Smooth muscle cell (in vitro differentiated cells): ENCODE data around the gene USF2. TPM values are rescaled to one million over a fixed set of nuclear protein-coding genes. Genes with fewer than 3 reads are reported as not detected.

Experiments used
- DNase-seq: peaks from one replicate; lab custom pipeline; 2025; ENCODE audit not compliant: unreplicated experiment; lab: John Stamatoyannopoulos, UW
- H2AFZ ChIP-seq: fragments of 200-600 bp; sonication (generic); 2 replicates; pipeline ENCODE4 v1.6.0; 2016; ENCODE audit warnings: antibody characterized with exemption, low read depth, mild to moderate bottlenecking
- H3F3A ChIP-seq: fragments of 200-600 bp; sonication (generic); 2 replicates; pipeline ENCODE4 v1.6.0; 2017; ENCODE audit warnings: antibody characterized with exemption, low read depth
- H3K27ac ChIP-seq: fragments of 200-600 bp; sonication (generic); 2 replicates; pipeline ENCODE4 v1.5.1; 2016; ENCODE audit warnings: low read depth, mild to moderate bottlenecking
- H3K27me3 ChIP-seq: fragments of 200-600 bp; sonication (generic); 2 replicates; pipeline ENCODE4 v1.6.1; 2016; ENCODE audit warnings: low read depth, mild to moderate bottlenecking
- H3K36me3 ChIP-seq: fragments of 200-600 bp; sonication (generic); 2 replicates; pipeline ENCODE4 v1.5.1; 2016; ENCODE audit warnings: low read depth
- H3K4me1 ChIP-seq: fragments of 200-600 bp; sonication (generic); 2 replicates; pipeline ENCODE4 v1.5.1; 2016; ENCODE audit warnings: low read depth
- H3K4me2 ChIP-seq: fragments of 200-600 bp; sonication (generic); 2 replicates; pipeline ENCODE4 v1.6.0; 2016; ENCODE audit warnings: mild to moderate bottlenecking
- H3K4me3 ChIP-seq: fragments of 200-600 bp; sonication (generic); 2 replicates; pipeline ENCODE4 v1.5.1; 2016; ENCODE audit warnings: mild to moderate bottlenecking
- H3K79me2 ChIP-seq: fragments of 200-600 bp; sonication (generic); 2 replicates; pipeline ENCODE4 v1.6.0; 2016; ENCODE audit warnings: low read depth, mild to moderate bottlenecking
- H3K9ac ChIP-seq: fragments of 200-600 bp; sonication (generic); 2 replicates; pipeline ENCODE4 v1.6.0; 2016; ENCODE audit warnings: low read depth
- H3K9me3 ChIP-seq: fragments of 200-600 bp; sonication (generic); replicated peaks from 2 replicates; pipeline ENCODE4 v1.5.1; 2016; ENCODE audit warnings: low read depth
- H4K20me1 ChIP-seq: fragments of 200-600 bp; sonication (generic); 2 replicates; pipeline ENCODE4 v1.6.0; 2016; ENCODE audit warnings: low read depth
- WGBS: methylation state at CpG from one replicate; pipeline ENCODE4 v1.1.7; 2016; ENCODE audit warnings: low lambda C conversion rate; 5-methylcytosine and 5-hydroxymethylcytosine counted together
- polyA plus RNA-seq: library from polyadenylated mRNA; unstranded; fragments of >200 nt; fragmentation: Nextera tagmentation; extraction: Ambion mirVana; gene quantifications from 2 replicates; pipeline ENCODE4 v1.2.1, GENCODE V29; 2016
- total RNA-seq: library from RNA; depleted of rRNA; stranded (reverse); fragments of >200 nt; gene quantifications from 2 replicates; pipeline ENCODE4 v1.2.3, GENCODE V29; 2014
- TF ChIP-seq, protein P1 (sequence below): fragments of 200-600 bp; sonication (generic); IDR thresholded peaks from 2 replicates; pipeline ENCODE4 v1.5.1; 2017; ENCODE audit warnings: borderline replicate concordance, mild to moderate bottlenecking, antibody characterized with exemption; ENCODE audit not compliant: insufficient read depth, poor library complexity, severe bottlenecking

USF2 gene
- total and polyA plus RNA-seq, 2 experiments from 2014 or later = 20.0 to 34.4 TPM

DNA sequence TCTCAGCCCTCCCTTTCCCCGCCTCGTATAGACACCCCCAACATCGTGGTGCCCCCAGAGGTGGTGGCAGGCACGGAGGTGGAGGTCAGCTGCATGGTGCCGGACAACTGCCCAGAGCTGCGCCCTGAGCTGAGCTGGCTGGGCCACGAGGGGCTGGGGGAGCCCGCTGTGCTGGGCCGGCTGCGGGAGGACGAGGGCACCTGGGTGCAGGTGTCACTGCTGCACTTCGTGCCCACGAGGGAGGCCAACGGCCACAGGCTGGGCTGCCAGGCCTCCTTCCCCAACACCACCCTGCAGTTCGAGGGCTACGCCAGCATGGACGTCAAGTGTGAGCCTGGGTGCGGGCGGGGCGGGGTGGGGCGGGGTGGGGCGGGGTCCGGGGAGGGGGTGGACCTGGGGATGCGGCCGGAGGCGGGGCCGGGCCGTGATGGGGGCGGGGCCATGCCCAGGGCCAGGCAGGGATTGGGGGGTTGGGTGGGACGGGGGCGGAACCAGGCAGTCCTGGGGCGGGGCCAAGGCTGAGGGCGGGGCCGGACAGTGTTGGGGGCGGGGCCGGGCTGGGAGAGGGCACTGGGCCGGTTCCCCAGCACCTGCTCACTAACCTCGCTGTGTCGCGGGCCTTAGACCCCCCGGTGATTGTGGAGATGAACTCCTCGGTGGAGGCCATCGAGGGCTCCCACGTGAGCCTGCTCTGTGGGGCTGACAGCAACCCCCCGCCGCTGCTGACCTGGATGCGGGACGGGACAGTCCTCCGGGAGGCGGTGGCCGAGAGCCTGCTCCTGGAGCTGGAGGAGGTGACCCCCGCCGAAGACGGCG lies 31.0 kb downstream of the USF2 start:
- no peaks in the 10 kb centered on the region for H4K20me1 ChIP-seq
- DNase-seq = no peak
- H3K4me3 ChIP-seq = no peak overlapping the region
- no peak overlapping the region for H3K9ac ChIP-seq
- H3K27ac ChIP-seq = no peak overlapping the region
- H3K4me1 ChIP-seq = no peaks in the 10 kb centered on the region
- H3K4me2 ChIP-seq = no peak overlapping the region
- WGBS = 95% methylated on average over 27 of the region's 55 CpGs
- no peaks in the 10 kb centered on the region for H3K79me2 ChIP-seq
- H3F3A ChIP-seq = no peaks in the 10 kb centered on the region
- no peaks in the 10 kb centered on the region for H3K9me3 ChIP-seq
- no peaks in the 10 kb centered on the region for H3K27me3 ChIP-seq
- no peak overlapping the region for H2AFZ ChIP-seq
- H3K36me3 ChIP-seq = no peaks in the 10 kb centered on the region
- TF ChIP-seq, protein P1, sequence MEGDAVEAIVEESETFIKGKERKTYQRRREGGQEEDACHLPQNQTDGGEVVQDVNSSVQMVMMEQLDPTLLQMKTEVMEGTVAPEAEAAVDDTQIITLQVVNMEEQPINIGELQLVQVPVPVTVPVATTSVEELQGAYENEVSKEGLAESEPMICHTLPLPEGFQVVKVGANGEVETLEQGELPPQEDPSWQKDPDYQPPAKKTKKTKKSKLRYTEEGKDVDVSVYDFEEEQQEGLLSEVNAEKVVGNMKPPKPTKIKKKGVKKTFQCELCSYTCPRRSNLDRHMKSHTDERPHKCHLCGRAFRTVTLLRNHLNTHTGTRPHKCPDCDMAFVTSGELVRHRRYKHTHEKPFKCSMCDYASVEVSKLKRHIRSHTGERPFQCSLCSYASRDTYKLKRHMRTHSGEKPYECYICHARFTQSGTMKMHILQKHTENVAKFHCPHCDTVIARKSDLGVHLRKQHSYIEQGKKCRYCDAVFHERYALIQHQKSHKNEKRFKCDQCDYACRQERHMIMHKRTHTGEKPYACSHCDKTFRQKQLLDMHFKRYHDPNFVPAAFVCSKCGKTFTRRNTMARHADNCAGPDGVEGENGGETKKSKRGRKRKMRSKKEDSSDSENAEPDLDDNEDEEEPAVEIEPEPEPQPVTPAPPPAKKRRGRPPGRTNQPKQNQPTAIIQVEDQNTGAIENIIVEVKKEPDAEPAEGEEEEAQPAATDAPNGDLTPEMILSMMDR = no peak

DNA sequence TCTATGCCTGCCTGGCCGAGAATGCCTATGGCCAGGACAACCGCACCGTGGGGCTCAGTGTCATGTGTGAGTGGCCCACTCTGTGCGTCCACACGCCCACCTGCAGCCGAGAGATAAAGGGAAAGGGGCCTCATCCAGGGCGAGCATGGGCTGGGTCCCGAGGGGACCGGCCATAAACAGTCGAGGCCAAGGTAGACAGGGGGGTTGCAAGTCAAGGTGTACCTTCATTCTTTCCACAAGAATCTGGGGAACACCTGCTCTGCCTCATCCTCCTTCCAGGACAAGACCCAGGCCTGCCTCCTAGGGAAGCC lies 31.5 kb downstream of the USF2 start:
- no peak overlapping the region for H3K4me2 ChIP-seq
- 94% methylated on average over 10 of the region's 10 CpGs for WGBS
- no peaks in the 10 kb centered on the region for H3K79me2 ChIP-seq

DNA sequence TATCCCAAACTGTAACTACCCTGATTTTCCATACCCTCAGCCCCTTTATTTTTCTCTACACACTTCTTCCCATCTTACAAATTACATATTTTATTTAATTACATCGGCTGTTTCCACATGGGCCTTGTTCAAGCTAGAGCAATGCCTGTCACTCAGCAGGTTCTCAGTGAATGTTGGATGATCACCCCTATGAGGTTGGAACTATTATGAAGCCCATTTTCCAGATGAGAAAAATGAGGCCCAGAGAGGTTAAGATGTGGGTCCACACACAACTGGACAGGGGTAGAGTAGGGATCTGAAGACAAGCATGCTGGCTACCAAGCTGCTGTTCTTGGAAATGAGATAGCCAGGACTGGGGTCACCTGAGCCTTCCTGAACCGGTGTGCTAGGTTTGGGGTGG lies 33.2 kb downstream of the USF2 start:
- WGBS = 99% methylated on average over 2 of the region's 2 CpGs
- no peaks in the 10 kb centered on the region for H4K20me1 ChIP-seq

More for the DNA sequence above, 31.5 kb downstream of the USF2 start:
- no peak overlapping the region for H2AFZ ChIP-seq
- H3K9me3 ChIP-seq = no peaks in the 10 kb centered on the region
- no peaks in the 10 kb centered on the region for H3K27me3 ChIP-seq
- TF ChIP-seq, protein P1 = no peak
- no peaks in the 10 kb centered on the region for H4K20me1 ChIP-seq
- H3K4me3 ChIP-seq = no peak overlapping the region
- no peak overlapping the region for H3K27ac ChIP-seq
- H3F3A ChIP-seq = no peaks in the 10 kb centered on the region
- no peaks in the 10 kb centered on the region for H3K36me3 ChIP-seq
- H3K9ac ChIP-seq = no peak overlapping the region
- no peak for DNase-seq
- H3K4me1 ChIP-seq = no peaks in the 10 kb centered on the region

More for the DNA sequence above, 33.2 kb downstream of the USF2 start:
- Histone ChIP-seq H3K9me3 (no peaks in the 10 kb centered on the region), H3K79me2 (no peaks in the 10 kb centered on the region), H3K27ac (no peak overlapping the region), H3K4me3 (no peak overlapping the region), H3K9ac (no peak overlapping the region), H3K4me2 (no peak overlapping the region), H3K27me3 (no peaks in the 10 kb centered on the region), H3K4me1 (no peaks in the 10 kb centered on the region), H2AFZ (no peak overlapping the region), H3K36me3 (no peaks in the 10 kb centered on the region), H3F3A (no peaks in the 10 kb centered on the region)
- DNase-seq = no peak
- TF ChIP-seq, protein P1 = no peak
